Measurements from ENCODE around the gene UBE3C.
A peak's percentile ranks its signal among the peaks of the same experiment; 100 is the strongest.

The UBE3C gene

GRCh38 chr7:157299317-157299612, 160.5 kb downstream of the UBE3C start:
- DNase-seq = no peak

- peak; percentile 94 for DNase-seq
These were observed 161.1 kb downstream of the UBE3C start for GRCh38 chr7:157299613-157300368.

GRCh38 chr7:157300369-157300825, 161.7 kb downstream of the UBE3C start:
- no peak for DNase-seq

- DNase-seq = no peak
These were observed 162.9 kb downstream of the UBE3C start for GRCh38 chr7:157301610-157302120.

- no peak for DNase-seq
These were observed 168.4 kb downstream of the UBE3C start for GRCh38 chr7:157306846-157307838.

- peak; percentile 98 for DNase-seq
These were observed 171.4 kb downstream of the UBE3C start for GRCh38 chr7:157309988-157310668.

GRCh38 chr7:157310676-157311185, 172.0 kb downstream of the UBE3C start:
- no peak for DNase-seq

GRCh38 chr7:157312941-157313340, 174.2 kb downstream of the UBE3C start:
- DNase-seq = no peak

GRCh38 chr7:157313645-157314044, 174.9 kb downstream of the UBE3C start:
- no peak for DNase-seq

GRCh38 chr7:157318015-157318706, 179.4 kb downstream of the UBE3C start:
- peak; percentile 16 for DNase-seq

All from NCI-H226 (cell line).